SKM-1 treated with dmso at 0.1 percent for 144 hours (cell line): ENCODE results near the gene XPC.
"Not testable (repeated sequence)": the region's sequence is repeated elsewhere in the genome, so short reads cannot be mapped to it uniquely, and the experiment has no call there.

Experiments
- DNase-seq: peaks from one replicate; lab custom pipeline; 2025; ENCODE audit not compliant: unreplicated experiment; lab: John Stamatoyannopoulos, UW

Gene XPC

DNA sequence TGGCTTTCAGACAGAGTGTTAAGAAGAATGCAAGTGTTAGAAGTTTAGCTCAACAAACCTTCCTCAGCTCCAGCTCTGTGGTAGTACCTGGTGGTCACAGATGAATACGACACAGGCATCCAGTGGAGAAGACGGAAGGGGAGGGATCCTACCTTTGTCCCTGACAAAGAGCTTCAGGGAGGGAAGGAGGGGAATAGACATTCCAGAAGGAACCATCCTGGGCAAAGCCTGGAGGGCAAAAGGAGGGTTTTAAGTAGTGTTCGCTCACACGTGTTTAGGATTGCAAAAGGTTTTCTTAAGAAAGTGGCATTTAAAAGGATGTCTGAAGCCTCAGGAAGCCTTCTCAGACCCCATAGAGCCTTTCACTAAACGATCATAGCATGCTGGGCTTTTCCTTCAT, 56.5 kb downstream of the XPC start:
- no peak for DNase-seq

DNA sequence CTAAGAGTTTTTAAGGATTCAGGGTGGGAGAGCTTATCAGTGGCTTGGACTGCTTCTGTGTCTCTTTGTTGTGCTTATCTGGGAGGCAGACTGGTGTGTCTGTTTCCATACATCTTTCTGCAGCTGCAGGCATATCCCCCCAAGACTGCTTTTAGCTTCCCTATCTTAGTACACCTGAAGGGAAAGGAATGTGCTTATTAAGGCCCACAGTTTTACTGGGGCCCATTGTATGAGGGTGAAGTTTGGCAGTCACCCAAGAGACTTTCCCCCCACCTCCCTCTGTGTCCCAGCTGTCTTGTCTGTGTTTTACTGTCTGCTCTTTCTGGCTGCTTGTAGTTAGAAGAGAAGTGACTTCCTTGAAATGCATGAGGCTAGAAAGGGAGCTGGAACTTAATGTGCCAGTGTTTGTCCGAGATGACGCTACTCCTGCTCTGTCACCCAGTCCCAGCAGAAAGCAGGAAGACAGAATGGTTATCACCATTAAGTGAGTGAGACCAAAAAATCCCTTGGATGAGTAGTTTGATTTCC, 57.4 kb downstream of the XPC start:
- not testable (repeated sequence) for DNase-seq

DNA sequence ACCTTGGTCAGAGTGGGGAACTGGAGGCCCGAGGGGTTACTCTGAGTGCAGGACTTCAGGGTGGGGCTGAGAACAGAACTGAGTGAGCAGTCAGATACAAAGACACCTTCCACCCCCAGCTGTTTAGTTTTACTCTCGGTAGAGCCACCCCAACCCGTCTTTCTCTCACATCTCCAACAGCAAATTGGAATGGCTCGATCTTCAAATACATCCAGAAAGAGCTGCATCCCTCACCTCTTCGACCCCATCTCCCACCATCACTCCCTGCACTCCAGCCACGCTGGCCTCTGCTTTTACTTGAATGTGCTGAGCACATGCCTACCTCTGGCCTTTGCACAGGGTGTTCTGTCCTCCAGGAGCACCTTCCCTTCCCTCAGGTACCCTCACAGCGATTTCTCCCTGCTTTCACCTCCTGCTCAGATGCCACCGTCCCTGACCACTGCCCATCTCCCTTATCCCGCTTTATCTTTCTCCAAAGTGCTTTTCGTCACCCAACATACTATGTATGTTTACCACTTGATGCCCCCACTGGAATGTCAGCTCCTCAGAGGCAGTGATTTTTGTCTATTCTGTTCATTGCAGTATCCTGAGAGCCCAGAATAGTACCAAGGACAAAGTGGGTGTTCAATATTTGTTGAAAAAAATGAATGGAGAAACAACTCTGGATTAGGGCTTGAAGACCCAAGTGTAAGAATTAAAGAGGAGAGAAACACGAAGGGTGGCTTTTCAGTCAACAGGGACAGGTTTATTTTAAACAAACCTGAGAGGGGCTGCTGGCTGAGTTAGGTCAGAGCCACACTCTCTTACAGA, 58.1 kb downstream of the XPC start:
- DNase-seq, result no peak

DNA sequence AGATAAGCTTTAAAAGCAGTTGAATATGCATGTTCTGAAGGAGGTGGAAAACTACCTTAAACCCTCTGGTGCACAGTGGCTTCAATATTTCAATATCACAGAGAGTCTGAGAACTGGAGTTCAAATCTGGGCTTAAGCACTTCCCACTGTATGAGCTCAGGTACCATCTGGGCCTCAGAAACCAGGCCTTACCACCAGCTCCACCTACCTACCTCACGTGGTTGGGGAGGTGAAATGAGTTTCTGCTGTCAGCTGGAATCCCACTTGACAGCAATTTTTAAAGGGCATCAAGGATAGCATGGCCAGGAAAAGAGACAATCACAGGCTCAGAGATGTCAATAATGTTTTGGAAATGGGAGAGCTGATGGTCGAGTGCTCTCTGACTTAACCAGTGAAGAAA, 58.8 kb downstream of the XPC start:
- no peak for DNase-seq

DNA sequence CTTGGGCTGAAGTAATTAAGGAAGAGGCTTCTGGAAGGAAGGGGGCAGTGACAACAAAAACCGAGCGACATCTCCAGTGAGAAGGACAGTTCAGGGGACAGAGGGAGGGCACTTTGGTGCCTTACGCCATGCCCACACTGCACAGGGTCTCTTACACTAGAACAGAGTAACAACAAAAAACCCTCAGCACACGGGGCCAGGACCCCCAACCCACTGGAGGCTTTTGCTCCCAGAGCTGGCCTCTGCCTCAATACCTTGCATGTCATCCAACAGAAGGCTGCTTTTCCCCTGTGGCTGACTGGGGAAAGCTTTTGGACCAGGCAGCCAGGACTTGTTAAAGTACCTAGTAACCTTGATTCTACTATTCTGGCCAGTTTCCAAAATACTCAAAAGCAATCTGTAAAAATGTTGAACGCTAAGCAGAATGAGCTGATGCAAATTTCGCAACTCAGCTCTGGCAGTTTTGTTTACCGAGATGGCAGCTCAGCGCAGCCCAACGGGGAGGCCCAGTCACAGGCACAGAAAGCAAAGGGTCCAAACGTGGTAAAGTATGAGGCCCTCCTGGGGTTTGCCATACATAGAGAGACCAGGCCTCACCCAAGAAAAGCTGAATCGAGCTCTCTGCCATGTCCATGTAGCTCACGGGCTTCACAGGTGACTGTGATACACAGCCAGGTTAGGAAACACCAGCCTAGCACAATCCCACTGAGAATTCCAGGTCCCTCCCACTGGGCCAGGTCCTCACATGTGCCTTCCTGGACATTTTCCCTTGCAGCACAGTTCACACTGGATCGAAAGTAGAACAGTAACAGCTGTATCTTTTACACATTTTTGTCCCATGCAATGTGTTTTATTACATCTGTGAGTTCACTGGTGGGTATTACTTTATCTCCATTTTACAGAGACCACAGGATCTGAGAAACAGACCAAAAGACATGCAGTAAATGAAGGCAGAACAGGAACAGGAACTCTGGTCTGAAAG, 59.7 kb downstream of the XPC start:
- DNase-seq, result no peak

DNA sequence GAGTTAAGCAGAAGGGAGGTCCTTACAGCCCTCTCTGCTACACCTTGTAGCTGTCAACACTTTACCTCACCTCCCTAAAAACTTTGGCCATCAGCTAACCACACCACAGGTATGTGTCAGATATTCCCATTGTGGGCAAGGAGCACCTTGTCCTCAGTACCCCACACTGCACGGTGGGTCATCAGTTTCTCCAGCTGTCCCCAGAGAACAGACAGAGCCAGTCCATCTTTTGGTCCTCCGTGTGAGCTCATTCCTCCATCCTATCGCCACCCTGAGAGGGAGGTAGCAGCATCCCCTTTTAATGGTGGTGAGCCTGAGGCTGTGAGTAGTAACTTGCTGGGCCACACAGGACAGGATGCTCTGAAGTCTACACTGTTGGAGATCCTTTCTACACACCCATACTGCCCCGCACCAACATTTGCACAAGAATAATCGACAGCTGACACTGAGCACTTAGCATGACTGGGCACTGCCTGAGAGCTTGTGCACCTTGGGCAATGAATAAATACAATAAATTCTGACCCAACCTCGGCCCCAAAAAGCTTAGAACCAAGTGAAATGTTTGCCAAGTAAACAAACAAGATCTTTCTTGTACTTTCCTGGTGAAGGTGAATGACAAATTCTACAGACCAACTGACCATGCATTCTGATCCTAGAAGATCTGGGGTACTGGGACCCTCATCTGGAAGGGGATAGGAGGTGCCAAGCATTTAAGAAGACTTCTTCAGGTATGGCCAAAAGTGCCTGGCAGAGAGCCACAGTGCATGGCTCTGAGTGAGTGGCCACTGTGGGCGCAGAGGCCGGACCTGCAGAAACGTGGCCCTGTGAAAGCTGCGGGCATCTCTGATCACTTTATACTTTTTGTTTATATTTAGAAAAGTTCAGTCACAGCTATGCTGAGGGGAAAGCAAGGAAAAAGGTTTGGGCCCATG, 60.7 kb downstream of the XPC start:
- DNase-seq, result no peak

DNA sequence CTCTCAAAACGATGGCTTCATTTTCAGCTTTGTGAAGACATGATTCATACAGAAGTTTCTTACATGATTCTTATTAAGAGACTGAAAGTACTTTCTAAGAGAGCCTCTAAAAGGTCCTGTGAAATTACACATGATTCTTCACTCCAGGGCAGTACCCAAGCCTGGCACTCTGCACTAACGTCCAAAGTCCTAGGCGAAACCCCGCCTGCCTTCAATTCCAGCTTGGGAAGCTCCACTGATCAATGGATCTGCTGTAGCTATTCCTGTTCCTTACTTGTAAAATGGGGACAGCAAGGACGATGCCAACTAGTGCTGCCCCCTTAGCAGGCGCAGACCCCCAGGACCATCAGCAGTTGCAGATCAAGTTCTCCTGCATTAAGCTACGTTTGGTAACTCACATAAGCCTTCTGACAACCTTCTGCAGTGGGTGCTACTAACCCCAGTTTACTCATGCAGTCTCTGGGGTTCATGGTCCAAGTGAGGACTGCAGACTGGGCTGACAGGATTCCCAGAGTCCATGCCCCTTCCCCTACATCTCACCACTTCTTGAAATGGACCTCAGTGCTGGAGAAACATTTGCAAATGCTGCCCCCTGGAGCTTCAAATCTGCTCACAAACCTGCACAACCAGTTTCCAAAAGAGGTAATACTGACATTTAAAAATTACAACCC, 64.3 kb downstream of the XPC start:
- no peak for DNase-seq

DNA sequence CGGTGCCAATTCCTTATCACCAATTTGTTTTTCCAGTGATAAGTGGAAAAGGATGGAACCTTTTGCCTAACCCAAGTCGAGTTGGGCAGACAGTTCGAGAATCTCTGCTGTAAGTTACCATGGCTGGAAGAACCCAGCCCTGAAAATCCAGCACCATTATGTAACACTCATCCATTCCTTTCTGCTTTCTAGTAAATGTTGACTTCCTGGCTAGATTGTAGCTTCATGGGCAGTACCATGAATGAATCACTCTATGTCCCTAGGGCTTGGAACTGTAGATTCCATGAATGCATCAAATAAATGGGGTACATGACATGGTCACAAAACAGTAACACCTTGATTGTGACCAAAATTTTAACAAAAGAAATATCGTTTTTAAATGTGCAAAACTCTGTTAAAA, 67.7 kb downstream of the XPC start:
- no peak for DNase-seq

DNA sequence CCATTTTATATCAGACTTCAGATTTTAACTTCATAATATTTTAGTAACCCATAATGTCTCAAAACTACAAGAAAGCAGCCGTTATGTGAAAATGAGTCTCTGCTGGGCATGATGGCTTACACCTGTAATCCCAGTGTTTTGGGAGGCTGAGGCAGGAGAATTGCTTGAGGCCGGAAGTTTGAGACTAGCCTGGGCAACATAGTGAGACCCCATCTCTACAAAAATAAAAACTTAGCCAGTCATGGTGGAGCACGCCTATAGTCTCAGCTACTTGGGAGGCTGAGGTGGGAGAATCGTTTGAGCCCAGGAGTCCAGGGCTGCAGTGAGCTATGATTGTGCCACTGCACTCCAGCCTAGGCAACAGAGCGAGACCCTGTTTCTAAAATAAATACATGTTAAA, 68.6 kb downstream of the XPC start:
- DNase-seq, result not testable (repeated sequence)

DNA sequence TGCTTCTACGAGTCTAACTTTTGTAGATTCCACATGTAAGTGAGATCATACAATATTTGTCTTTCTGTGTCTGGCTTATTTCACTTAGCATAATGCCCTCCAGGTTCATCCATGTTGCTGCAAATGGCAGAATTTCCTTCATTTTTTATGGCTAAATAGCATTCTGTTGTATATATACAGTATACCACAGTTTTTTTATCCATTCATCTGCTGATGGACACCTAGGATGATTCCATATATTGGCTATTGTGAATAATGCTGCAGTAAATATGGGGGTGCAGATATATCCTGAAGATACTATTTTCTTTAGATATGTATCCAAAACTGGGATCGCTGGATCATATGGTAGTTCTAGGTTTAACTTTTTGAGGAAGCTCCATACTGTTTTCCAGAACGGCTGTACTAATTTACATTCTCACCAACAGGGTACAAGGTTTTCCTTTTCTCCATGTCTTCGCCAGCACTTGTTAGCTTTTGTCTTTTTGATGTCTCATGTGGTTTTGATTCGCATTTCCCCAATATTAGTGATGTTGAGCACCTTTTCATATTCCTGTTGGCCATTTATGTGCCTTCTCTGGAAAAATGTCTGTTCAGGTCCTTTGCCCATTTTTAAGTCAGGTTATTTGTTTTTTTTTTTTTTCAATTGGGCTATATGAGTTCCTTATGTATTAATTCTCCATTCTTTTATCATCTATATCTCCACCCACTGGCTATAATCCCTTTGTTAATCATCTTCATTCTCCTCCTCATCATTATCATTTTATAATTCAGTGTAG, 80.6 kb downstream of the XPC start:
- no peak for DNase-seq

DNA sequence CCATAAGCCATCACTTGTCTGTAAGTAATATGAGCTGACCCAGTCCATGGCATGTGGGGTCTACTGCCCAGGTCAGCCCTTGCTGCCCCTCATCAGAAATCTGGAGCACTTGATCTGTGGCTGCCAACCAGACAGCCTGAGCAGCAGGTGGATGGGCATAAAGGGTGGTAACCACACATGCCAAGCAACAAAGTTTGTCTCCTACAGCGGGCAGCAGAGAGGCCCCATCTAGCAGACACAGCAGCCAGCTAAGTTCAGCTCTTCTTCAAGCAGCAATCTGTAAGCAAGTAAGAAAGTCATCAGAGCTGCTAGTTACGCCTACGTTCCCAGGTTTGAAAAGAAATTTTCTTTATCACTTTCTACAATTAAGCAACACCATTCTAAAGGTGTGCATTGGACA, 81.7 kb downstream of the XPC start:
- DNase-seq, result no peak
